Lung (tissue), 12 donors: ENCODE measurements around the gene ADIRF. TPM values are rescaled to one million over a fixed set of nuclear protein-coding genes. Genes with fewer than 3 reads are reported as not detected.

Experiments
- ATAC-seq: fragments of 200-7000 bp; cut with Tn5 transposase; one replicate; pipeline ENCODE4 v1.9.1; 2020; ENCODE audit warnings: moderate number of reproducible peaks; ENCODE audit not compliant: insufficient read depth, low FRiP score
- DNase-seq, 3 donors: peaks; one replicate each; pipeline ENCODE4 v3.0.0-alpha.2; 2013 to 2017
- H3K27ac ChIP-seq, 2 donors: one replicate each; pipeline ENCODE4 v1.5.1; 2013; ENCODE audit warnings: mild to moderate bottlenecking in 2 of 2, moderate library complexity in 2 of 2, control low read depth in 1 of 2, inconsistent platforms in 1 of 2, low read depth in 1 of 2, low read length in 1 of 2
- H3K27me3 ChIP-seq, 3 donors: one replicate each; pipeline ENCODE4 v1.5.1; 2013; ENCODE audit warnings: low read length in 2 of 3; ENCODE audit not compliant: control insufficient read depth in 3 of 3, insufficient read depth in 3 of 3
- H3K36me3 ChIP-seq, 4 donors: one replicate each; pipeline ENCODE4 v1.5.1; 2013; ENCODE audit warnings: low read length in 4 of 4, mild to moderate bottlenecking in 1 of 4, moderate library complexity in 1 of 4; ENCODE audit not compliant: control insufficient read depth in 4 of 4, insufficient read depth in 4 of 4
- H3K4me1 ChIP-seq, 5 donors: one replicate each; pipeline ENCODE4 v1.5.1; 2013; ENCODE audit warnings: low read length in 5 of 5, mild to moderate bottlenecking in 2 of 5, moderate library complexity in 1 of 5; ENCODE audit not compliant: control insufficient read depth in 5 of 5, insufficient read depth in 5 of 5
- H3K4me3 ChIP-seq: one replicate; pipeline ENCODE4 v1.5.1; 2013; ENCODE audit warnings: mild to moderate bottlenecking, control low read depth, moderate library complexity
- H3K9ac ChIP-seq, 2 donors: one replicate each; pipeline ENCODE4 v1.5.1; 2013; ENCODE audit warnings: low read length in 2 of 2, control low read depth in 1 of 2; ENCODE audit not compliant: insufficient read depth in 1 of 2
- H3K9me3 ChIP-seq, 4 donors: one replicate each; pipeline ENCODE4 v1.5.1; 2013; ENCODE audit warnings: low read length in 3 of 4, mild to moderate bottlenecking in 1 of 4, moderate library complexity in 1 of 4; ENCODE audit not compliant: control insufficient read depth in 4 of 4, insufficient read depth in 3 of 4
- WGBS, 2 donors: extraction: QIAGEN DNeasy Blood & Tissue Kit; methylation state at CpG; one replicate each; pipeline ENCODE4 v1.1.7; 2013; 5-methylcytosine and 5-hydroxymethylcytosine counted together
- polyA plus RNA-seq, 2 donors: library from polyadenylated mRNA; stranded (reverse); fragments of 200-250 nt; gene quantifications; one replicate each; pipeline ENCODE4 v1.2.1, GENCODE V29; 2013
- total RNA-seq, 2 donors: library from RNA; depleted of rRNA in 1 of 2; stranded (reverse); fragments of >200 nt in 1 of 2; gene quantifications; one replicate each; pipeline ENCODE4 v1.2.1, GENCODE V29; 2014 to 2021
- TF ChIP-seq, protein P1 (sequence below): IDR thresholded peaks from 2 replicates; pipeline ENCODE4 v1.5.1; 2012; ENCODE audit warnings: mild to moderate bottlenecking; ENCODE audit errors: control extremely low read depth, extremely low read depth
- donor health status: control.
- donor health status: control.
- donor health status: Bipolar disorder and iron deficiency.
- donor health status: healthy.
- donor health status: DM: yes; HTN: yes; CAD: no.

The ADIRF gene
- total and polyA plus RNA-seq, 4 donors, result 61.4 to 597 (median 320) TPM

DNA sequence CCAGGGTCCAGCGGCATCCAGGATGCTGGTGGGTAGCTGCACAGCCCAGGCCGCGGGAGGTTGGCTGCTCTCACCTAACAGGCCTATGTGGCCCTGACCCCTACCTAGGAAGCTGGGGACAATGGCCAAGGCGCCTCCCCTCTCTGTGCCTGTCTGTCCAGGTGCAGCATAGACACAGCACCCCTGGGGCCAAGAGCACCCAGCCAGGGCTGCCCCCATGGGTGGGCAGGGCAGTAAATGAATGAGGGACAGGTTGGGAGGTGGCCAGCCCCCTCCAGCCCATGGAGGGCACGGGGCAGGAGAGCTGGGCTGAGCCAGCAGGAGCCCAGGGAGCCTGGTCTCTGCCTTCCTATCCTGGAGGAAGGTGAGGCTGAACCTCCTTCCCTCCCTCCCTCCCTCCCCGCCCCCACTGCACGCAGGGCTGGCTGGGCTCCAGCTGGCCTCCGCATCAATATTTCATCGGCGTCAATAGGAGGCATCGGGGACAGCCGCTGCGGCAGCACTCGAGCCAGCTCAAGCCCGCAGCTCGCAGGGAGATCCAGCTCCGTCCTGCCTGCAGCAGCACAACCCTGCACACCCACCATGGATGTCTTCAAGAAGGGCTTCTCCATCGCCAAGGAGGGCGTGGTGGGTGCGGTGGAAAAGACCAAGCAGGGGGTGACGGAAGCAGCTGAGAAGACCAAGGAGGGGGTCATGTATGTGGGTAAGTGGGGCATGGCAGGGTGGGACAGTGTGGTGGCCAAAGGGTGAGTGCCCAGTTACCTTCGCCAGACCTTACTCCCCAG is 10.0 kb upstream of the ADIRF start, which contains the start of gene SNCG:
TSS of gene SNCG (plus strand) at position 484 of the 785 bp plus-strand sequence. CDS start at position 583, 99 bp downstream.
- 36 to 55% methylated on average over 20 to 22 of the region's 22 CpGs for WGBS, 2 donors
- ATAC-seq, result no peak
- peaks cover 0 to 52% (median 41%) of the 10 kb centered on the region in 5 donors for H3K4me1 ChIP-seq

DNA sequence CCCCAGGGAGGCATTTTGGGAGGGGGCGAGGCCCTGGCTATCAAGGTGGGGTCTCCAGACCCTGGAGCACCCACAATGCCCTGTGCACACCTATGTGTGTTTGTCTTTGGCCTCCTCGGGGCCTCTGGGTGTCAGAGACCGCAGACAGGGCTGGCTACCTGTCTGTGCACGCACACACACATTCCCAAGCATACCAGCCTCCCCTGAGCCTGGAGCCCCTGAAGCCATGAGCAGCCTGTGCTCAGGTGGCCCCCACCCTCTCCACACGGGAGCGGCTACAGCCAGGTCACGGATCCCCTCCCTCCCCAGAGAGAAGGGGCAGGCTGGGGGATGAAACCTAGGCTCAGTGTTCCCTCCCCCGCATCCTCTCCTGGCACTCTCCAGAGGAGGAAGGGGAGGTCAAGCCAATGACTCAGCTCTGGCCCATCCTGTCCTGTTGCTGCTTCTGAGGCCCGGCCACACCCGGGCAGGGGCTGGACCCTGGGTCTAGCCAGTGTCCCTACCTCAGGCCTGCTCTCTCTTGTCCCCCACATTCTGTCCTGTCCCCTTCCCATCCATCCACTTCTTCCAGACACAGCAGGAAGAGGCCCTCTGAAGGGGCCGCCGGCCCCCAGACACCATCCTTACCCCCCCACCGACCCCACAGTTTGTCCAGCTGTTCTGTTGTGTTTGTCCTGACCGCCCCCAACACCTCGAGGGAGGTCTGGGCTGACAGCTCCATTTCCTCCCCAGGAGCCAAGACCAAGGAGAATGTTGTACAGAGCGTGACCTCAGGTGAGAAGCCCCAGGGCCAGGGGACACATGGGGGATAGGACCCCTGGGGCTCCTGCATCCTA is 9.2 kb upstream of the ADIRF start:
- Histone ChIP-seq H3K36me3 (no peaks in the 10 kb centered on the region), H3K27ac (peak overlapping the region; percentile 55 to 82), H3K4me1 (peaks cover 0 to 46% (median 39%) of the 10 kb centered on the region in 5 donors), H3K9ac (no peak overlapping the region), H3K27me3 (no peaks in the 10 kb centered on the region), H3K4me3 (no peak overlapping the region), H3K9me3 (no peaks in the 10 kb centered on the region)
- DNase-seq, result peak in 2 of 3 donors; percentile 44 to 75
- TF ChIP-seq, protein P1, sequence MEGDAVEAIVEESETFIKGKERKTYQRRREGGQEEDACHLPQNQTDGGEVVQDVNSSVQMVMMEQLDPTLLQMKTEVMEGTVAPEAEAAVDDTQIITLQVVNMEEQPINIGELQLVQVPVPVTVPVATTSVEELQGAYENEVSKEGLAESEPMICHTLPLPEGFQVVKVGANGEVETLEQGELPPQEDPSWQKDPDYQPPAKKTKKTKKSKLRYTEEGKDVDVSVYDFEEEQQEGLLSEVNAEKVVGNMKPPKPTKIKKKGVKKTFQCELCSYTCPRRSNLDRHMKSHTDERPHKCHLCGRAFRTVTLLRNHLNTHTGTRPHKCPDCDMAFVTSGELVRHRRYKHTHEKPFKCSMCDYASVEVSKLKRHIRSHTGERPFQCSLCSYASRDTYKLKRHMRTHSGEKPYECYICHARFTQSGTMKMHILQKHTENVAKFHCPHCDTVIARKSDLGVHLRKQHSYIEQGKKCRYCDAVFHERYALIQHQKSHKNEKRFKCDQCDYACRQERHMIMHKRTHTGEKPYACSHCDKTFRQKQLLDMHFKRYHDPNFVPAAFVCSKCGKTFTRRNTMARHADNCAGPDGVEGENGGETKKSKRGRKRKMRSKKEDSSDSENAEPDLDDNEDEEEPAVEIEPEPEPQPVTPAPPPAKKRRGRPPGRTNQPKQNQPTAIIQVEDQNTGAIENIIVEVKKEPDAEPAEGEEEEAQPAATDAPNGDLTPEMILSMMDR, result no peak
- no peak for ATAC-seq
- 48 to 50% methylated on average over 12 to 16 of the region's 16 CpGs for WGBS, 2 donors

More for the DNA sequence above, 10.0 kb upstream of the ADIRF start, which contains the start of gene SNCG:
- H3K9me3 ChIP-seq, result no peaks in the 10 kb centered on the region
- no peaks in the 10 kb centered on the region for H3K27me3 ChIP-seq
- H3K4me3 ChIP-seq, result peak within 1 kb of the TSS; percentile 43
- no peak within 1 kb of the TSS for H3K9ac ChIP-seq
- peak within 1 kb of the TSS; percentile 84 to 87 for H3K27ac ChIP-seq
- DNase-seq, result peak; percentile 67 to 86 (median 80)
- no peaks in the 10 kb centered on the region for H3K36me3 ChIP-seq
- TF ChIP-seq, protein P1, result no peak

DNA sequence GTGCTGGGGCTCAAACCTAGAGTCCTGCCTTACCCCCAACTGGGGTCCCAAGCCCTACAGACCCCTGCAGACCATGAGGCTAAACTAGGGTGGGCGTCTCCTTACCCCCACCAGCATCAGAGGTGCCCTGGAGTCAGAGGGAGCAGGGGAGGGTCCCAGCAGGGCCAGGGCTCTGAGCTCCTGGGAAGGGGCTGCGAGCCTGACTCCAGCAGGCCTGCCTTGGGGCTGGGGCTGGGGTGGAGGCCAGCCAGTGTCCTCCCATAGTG is 8.6 kb upstream of the ADIRF start:
- peak overlapping the region; percentile 55 to 82 for H3K27ac ChIP-seq
- WGBS, 2 donors, result 82 to 97% methylated on average over 2 of the region's 2 CpGs
- ATAC-seq (no peak), DNase-seq (no peak)
- H3K4me1 ChIP-seq, result peaks cover 0 to 40% (median 36%) of the 10 kb centered on the region in 5 donors
- no peak overlapping the region for H3K9ac ChIP-seq
- no peak overlapping the region for H3K4me3 ChIP-seq
- TF ChIP-seq, protein P1, result no peak
- H3K27me3 ChIP-seq, result no peaks in the 10 kb centered on the region
- no peaks in the 10 kb centered on the region for H3K9me3 ChIP-seq
- no peaks in the 10 kb centered on the region for H3K36me3 ChIP-seq
